Measurements from ENCODE around the gene ASTN2. TPM values are rescaled to one million over a fixed set of nuclear protein-coding genes. Genes with fewer than 3 reads are reported as not detected.

The ASTN2 gene
- total and polyA plus RNA-seq, 9 donors: 1.8 to 6.4 (median 3.2) TPM

DNA sequence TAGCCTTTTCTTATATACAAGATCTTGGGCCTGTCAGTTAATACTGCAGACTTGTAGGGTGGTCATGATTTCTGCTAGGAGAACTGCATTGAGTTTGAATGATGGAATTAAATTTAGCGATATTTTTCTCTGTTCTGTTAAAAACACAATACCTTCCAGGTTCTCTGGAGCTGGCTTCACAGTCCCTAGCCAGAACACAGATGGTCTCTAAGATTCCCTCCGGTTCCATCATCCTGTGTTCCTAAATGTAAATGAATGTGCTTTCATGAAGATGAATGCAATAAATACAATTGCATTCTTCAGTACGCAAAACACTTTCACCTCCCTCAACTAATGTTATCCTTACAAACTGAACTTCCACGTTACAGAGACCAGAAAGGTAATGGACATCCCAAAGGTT, 264.9 kb downstream of the ASTN2 start:
- Histone ChIP-seq H3K27me3 (no peaks in the 10 kb centered on the region), H3K27ac (no peak overlapping the region), H3K9me3 (no peaks in the 10 kb centered on the region), H3K4me1 (ENCODE audit: insufficient read depth) (no peaks in the 10 kb centered on the region), H3K4me3 (no peak overlapping the region), H3K36me3 (no peaks in the 10 kb centered on the region)
- TF ChIP-seq EP300 (IDR thresholded peaks at IDR 0.05) (no peak), POLR2A (IDR thresholded peaks at IDR 0.05) (no peak)
- TF ChIP-seq, protein P1, sequence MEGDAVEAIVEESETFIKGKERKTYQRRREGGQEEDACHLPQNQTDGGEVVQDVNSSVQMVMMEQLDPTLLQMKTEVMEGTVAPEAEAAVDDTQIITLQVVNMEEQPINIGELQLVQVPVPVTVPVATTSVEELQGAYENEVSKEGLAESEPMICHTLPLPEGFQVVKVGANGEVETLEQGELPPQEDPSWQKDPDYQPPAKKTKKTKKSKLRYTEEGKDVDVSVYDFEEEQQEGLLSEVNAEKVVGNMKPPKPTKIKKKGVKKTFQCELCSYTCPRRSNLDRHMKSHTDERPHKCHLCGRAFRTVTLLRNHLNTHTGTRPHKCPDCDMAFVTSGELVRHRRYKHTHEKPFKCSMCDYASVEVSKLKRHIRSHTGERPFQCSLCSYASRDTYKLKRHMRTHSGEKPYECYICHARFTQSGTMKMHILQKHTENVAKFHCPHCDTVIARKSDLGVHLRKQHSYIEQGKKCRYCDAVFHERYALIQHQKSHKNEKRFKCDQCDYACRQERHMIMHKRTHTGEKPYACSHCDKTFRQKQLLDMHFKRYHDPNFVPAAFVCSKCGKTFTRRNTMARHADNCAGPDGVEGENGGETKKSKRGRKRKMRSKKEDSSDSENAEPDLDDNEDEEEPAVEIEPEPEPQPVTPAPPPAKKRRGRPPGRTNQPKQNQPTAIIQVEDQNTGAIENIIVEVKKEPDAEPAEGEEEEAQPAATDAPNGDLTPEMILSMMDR (IDR thresholded peaks at IDR 0.05): no peak
- WGBS, 3 donors: 85 to 90% (median 89%) methylated on average over 4 of the region's 4 CpGs
- intact Hi-C loops (cut with DNase I): no loop called here
- no peak for DNase-seq

DNA sequence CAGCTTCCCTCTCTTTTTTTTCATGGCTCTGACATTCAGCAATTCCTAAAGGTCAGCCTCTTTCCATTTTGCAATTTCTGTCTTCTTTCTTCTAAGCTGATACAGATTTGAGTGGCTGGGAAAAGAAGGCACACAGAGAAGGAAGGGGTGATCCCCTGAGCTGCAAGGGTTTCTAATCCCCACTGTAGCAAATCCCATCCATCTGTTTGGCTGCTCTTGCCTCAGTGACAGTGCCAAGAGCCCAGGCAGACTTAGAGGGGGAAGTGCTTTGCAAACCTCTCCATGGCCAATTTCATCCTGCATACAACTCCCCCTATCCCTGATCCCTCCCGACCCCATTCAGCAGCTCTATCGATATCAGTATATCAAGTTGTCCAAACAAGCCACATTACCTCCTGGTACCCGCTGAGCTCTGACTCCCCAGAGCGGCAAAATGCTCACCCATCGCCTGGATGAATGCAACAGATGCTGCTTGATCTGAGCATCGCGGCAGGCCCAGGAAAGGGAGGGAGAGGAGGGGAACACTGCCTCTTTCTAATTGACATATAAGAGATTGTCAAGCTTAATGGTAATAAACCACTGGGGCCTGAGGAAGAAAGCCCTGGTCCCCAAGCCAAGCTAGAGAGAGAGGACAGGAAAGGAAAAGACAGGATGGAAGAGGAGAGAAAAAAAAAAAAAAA, 268.9 kb downstream of the ASTN2 start:
- no peak for DNase-seq
- WGBS, 3 donors: 78 to 86% (median 78%) methylated on average over 7 of the region's 7 CpGs
- Histone ChIP-seq H3K4me1 (ENCODE audit: insufficient read depth) (no peaks in the 10 kb centered on the region), H3K27me3 (no peaks in the 10 kb centered on the region), H3K27ac (no peak overlapping the region), H3K36me3 (no peaks in the 10 kb centered on the region), H3K4me3 (no peak overlapping the region), H3K9me3 (no peaks in the 10 kb centered on the region)
- TF ChIP-seq, protein P1 (IDR thresholded peaks at IDR 0.05): no peak
- TF ChIP-seq EP300 (IDR thresholded peaks at IDR 0.05): no peak
- no peak for TF ChIP-seq POLR2A (IDR thresholded peaks at IDR 0.05)
- intact Hi-C loops (cut with DNase I): no loop called here

DNA sequence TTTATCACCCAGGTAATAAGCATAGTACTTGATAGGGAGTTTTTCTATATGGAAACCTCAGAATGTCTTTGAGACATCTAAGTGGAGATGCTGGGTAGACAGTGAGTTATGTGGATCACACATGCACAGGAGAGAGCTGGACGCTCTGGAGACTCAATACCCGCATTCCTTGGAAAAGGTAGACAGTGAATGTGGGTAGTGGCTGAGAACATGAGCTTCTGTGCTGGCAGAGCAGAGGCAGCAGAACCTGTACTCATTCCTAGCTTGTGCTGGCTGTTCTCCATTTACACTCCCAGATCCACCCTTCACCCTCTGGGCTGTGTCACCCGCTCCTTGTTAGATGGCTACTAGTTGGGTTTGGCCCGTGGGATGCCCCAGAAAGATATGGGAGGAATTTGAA, 269.8 kb downstream of the ASTN2 start:
- TF ChIP-seq, protein P1 (IDR thresholded peaks at IDR 0.05): no peak
- no peak for TF ChIP-seq POLR2A (IDR thresholded peaks at IDR 0.05)
- TF ChIP-seq EP300 (IDR thresholded peaks at IDR 0.05): no peak
- Histone ChIP-seq H3K36me3 (no peaks in the 10 kb centered on the region), H3K4me1 (ENCODE audit: insufficient read depth) (no peaks in the 10 kb centered on the region), H3K27ac (no peak overlapping the region), H3K27me3 (no peaks in the 10 kb centered on the region), H3K4me3 (no peak overlapping the region), H3K9me3 (no peaks in the 10 kb centered on the region)
- DNase-seq: no peak
- WGBS, 3 donors: 86 to 92% (median 87%) methylated on average over 4 of the region's 4 CpGs
- intact Hi-C loops (cut with DNase I): no loop called here

DNA sequence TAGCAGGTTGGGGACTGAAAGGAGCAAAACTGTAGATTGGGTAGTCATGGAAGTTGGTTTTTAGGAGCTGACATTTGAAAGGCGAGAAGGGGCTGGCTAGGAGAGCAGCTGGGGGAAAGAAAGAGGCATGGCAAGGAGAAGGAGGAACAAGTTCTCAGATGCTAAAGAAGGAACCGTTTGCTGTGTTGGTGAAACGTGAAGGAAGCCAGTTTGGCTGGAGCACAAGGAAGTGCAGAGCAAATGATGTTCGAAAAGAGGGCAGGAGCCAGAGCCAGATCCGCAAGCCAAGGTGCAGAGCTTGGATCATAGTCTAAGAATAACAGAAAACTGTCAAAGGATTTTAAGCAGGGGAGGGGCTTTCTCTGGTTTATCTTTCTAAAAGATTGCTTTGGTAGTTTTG, 276.6 kb downstream of the ASTN2 start:
- Histone ChIP-seq H3K27me3 (no peaks in the 10 kb centered on the region), H3K9me3 (no peaks in the 10 kb centered on the region), H3K36me3 (no peaks in the 10 kb centered on the region), H3K4me1 (ENCODE audit: insufficient read depth) (no peaks in the 10 kb centered on the region), H3K27ac (no peak overlapping the region), H3K4me3 (no peak overlapping the region)
- intact Hi-C loops (cut with DNase I): no loop called here
- TF ChIP-seq POLR2A (IDR thresholded peaks at IDR 0.05): no peak
- no peak for TF ChIP-seq EP300 (IDR thresholded peaks at IDR 0.05)
- TF ChIP-seq, protein P1 (IDR thresholded peaks at IDR 0.05): no peak
- no peak for DNase-seq
- 52 to 63% (median 58%) methylated on average over 5 of the region's 5 CpGs for WGBS, 3 donors
